Lower leg skin (tissue), 4 donors: ENCODE results near the gene C12orf75. TPM values are rescaled to one million over a fixed set of nuclear protein-coding genes. Genes with fewer than 3 reads are reported as not detected.

ENCODE experiments used
- DNase-seq, 2 donors: peaks; one replicate each; pipeline ENCODE4 v3.0.0-alpha.2; 2019; ENCODE audit warnings: low spot score in 2 of 2
- H3K4me3 ChIP-seq: fragments of 200-600 bp; sonication (generic); 2 replicates; pipeline ENCODE4 v1.5.1; 2017; ENCODE audit warnings: mild to moderate bottlenecking, low read depth; ENCODE audit not compliant: poor library complexity, severe bottlenecking
- CTCF ChIP-seq, 3 donors: fragments of 450-650 bp; IDR thresholded peaks; one replicate each; pipeline ENCODE4 v1.5.1; 2016; ENCODE audit warnings: antibody characterized with exemption in 3 of 3, mild to moderate bottlenecking in 3 of 3, moderate library complexity in 2 of 3
- POLR2A ChIP-seq, 2 donors: fragments of 450-650 bp; IDR thresholded peaks; one replicate each; pipeline ENCODE4 v1.6.1; 2016 to 2017; ENCODE audit warnings: antibody characterized with exemption in 2 of 2, mild to moderate bottlenecking in 1 of 2, moderate library complexity in 1 of 2
- WGBS, 2 donors: methylation state at CpG; one replicate each; pipeline ENCODE4 v1.1.5; 2018; 5-methylcytosine and 5-hydroxymethylcytosine counted together
- intact Hi-C: fragments of 100-400 bp; cut with DNase I; formaldehyde crosslinking; loops from one replicate; pipeline ENCODE4 v1.15.0; 2023; ENCODE audit warnings: low total_unique reads
- total RNA-seq, 4 donors: library from RNA; depleted of rRNA; stranded (reverse); fragments of >200 nt; gene quantifications; one replicate each; pipeline ENCODE4 v1.1.0, GENCODE V29; 2016

The C12orf75 gene
- total RNA-seq, 4 donors from 2014 or later: 13.2 to 24.3 (median 15.4) TPM

GRCh38 chr12:105288311-105288996 lies 42.0 kb upstream of the C12orf75 start:
- 68 to 88% methylated on average over 3 of the region's 3 CpGs for WGBS, 2 donors
- no peak overlapping the region for H3K4me3 ChIP-seq
- DNase-seq: no peak
- intact Hi-C loops: no loop called here
- TF ChIP-seq POLR2A (IDR thresholded peaks at IDR 0.05) (no peak), CTCF (IDR thresholded peaks at IDR 0.05) (no peak)

GRCh38 chr12:105289114-105289904 lies 41.2 kb upstream of the C12orf75 start:
- no peak overlapping the region for H3K4me3 ChIP-seq
- WGBS, 2 donors: 84 to 86% methylated on average over 6 of the region's 6 CpGs
- no peak for DNase-seq
- intact Hi-C loops: no loop called here
- TF ChIP-seq POLR2A (IDR thresholded peaks at IDR 0.05) (no peak), CTCF (IDR thresholded peaks at IDR 0.05) (no peak)

- 80 to 92% methylated on average over 2 of the region's 2 CpGs for WGBS, 2 donors
- intact Hi-C loops: no loop called here
These were observed 39.0 kb upstream of the C12orf75 start for GRCh38 chr12:105291531-105291930.

GRCh38 chr12:105292705-105293104 lies 37.8 kb upstream of the C12orf75 start:
- WGBS, 2 donors: 61 to 78% methylated on average over 1 of the region's 1 CpG
- TF ChIP-seq POLR2A (IDR thresholded peaks at IDR 0.05): no peak
- no peak for TF ChIP-seq CTCF (IDR thresholded peaks at IDR 0.05)
- no peak for DNase-seq
- intact Hi-C loops: no loop called here
- H3K4me3 ChIP-seq: no peak overlapping the region

More at GRCh38 chr12:105291531-105291930, 39.0 kb upstream of the C12orf75 start:
- DNase-seq: no peak
- no peak overlapping the region for H3K4me3 ChIP-seq
- TF ChIP-seq POLR2A (IDR thresholded peaks at IDR 0.05) (no peak), CTCF (IDR thresholded peaks at IDR 0.05) (no peak)

- TF ChIP-seq POLR2A (IDR thresholded peaks at IDR 0.05) (no peak), CTCF (IDR thresholded peaks at IDR 0.05) (no peak)
- no peak overlapping the region for H3K4me3 ChIP-seq
- no peak for DNase-seq
- intact Hi-C loops: no loop called here
These were observed 37.3 kb upstream of the C12orf75 start for GRCh38 chr12:105293187-105293586.
